Suppressor macrophage treated with lipopolysaccharide for 4 hours (primary cell): Measurements from ENCODE around the gene C5AR1.

Experiments
- DNase-seq: peaks from one replicate; pipeline ENCODE4 v3.0.0-alpha.2; 2020

C5AR1 gene

DNA sequence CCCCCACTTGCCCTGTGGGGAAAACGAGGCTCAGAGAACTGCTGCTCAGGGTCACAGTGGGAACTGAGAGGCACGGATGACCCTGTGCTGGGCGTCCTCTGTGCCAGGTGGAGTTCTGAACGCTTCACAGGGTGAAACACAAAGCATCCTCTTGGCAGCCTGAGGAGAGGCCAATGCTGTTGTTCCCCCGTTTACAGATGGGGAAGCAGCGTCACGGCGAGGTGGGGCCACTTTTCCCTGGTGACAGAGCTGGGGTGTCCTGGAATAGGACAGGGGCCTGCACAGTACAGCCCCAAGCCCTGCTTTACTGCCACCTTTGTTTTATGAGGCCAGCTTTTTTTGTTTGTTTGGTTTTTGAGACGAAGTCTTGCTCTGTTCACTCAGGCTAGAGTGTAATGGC is 61.6 kb downstream of the C5AR1 start:
- DNase-seq, result no peak
